Esophagus squamous epithelium (tissue), 5 donors: Measurements from ENCODE around the gene UBE2O. TPM values are rescaled to one million over a fixed set of nuclear protein-coding genes. Genes with fewer than 3 reads are reported as not detected.

Experiments
- DNase-seq: peaks from one replicate; lab custom pipeline; 2025; lab: John Stamatoyannopoulos, UW
- H3K27ac ChIP-seq, 4 donors: fragments of 200-600 bp; sonication (generic); one replicate each; pipeline ENCODE4 v1.5.1; 2016 to 2019; ENCODE audit warnings: mild to moderate bottlenecking in 1 of 4
- H3K27me3 ChIP-seq, 4 donors: fragments of 200-600 bp; sonication (generic); 1 replicate in 3 of 4; 2 replicates in 1 of 4; pipeline versions ENCODE4 v1.5.1 to v1.6.0; 2017 to 2021; ENCODE audit warnings: antibody characterized with exemption in 1 of 4
- H3K36me3 ChIP-seq, 3 donors: fragments of 200-600 bp; sonication (generic); one replicate each; pipeline ENCODE4 v1.5.1; 2016 to 2019
- H3K4me1 ChIP-seq, 3 donors: fragments of 200-600 bp; sonication (generic); one replicate each; pipeline ENCODE4 v1.5.1; 2017 to 2019
- H3K4me3 ChIP-seq, 4 donors: fragments of 200-600 bp; sonication (generic); 1 replicate in 3 of 4; 2 replicates in 1 of 4; pipeline ENCODE4 v1.5.1; 2016 to 2019; ENCODE audit warnings: mild to moderate bottlenecking in 2 of 4, moderate library complexity in 1 of 4
- H3K9me3 ChIP-seq, 3 donors: fragments of 200-600 bp; sonication (generic); one replicate each; pipeline ENCODE4 v1.5.1; 2016 to 2019
- POLR2A ChIP-seq, 4 donors: fragments of 450-650 bp; IDR thresholded peaks; one replicate each; pipeline ENCODE4 v1.6.1; 2017; ENCODE audit warnings: antibody characterized with exemption in 4 of 4, mild to moderate bottlenecking in 4 of 4, moderate library complexity in 3 of 4
- WGBS, 2 donors: methylation state at CpG; one replicate each; pipeline ENCODE4 v1.1.5; 2018; 5-methylcytosine and 5-hydroxymethylcytosine counted together
- intact Hi-C: fragments of 100-400 bp; cut with DNase I; formaldehyde crosslinking; loops from one replicate; pipeline ENCODE4 v1.15.0; 2022
- total RNA-seq, 4 donors: library from RNA; depleted of rRNA; stranded (reverse); fragments of >200 nt; gene quantifications; one replicate each; pipeline ENCODE4 v1.1.0, GENCODE V29; 2016
- TF ChIP-seq, protein P1 (sequence below), 6 experiments: fragments of 450-650 bp in 4 of 6; fragments of 200-600 bp in 2 of 6; sonication (generic) in 2 of 6; IDR thresholded peaks; one replicate each; pipeline ENCODE4 v1.5.1; 2016 to 2019; ENCODE audit warnings: antibody characterized with exemption in 6 of 6, mild to moderate bottlenecking in 4 of 6, moderate library complexity in 4 of 6
- donor health status: DM: yes; HTN: yes; CAD: no.

UBE2O gene
- total RNA-seq, 4 donors from 2014 or later, result 11.9 to 19.8 (median 16.3) TPM

DNA sequence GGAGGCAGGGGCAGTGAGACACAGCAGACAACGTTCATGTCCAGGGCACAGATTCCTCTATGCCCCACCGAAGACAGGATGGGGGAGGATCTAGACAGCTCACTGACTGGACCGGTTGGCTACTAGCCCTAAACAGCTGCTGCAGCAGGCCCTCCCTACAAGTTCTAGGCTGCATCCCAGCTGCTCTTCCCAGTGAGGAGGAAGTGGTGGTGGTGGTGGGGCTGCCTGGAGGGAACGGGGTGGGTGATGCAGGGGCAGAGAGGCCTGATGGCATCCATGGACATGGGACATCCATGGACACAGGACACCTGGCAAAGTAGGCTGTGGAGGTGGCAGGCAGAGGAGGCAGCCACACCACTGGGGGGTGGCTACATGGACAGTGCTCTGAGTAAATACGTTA, 50.2 kb downstream of the UBE2O start:
- H3K27me3 ChIP-seq, result no peaks in the 10 kb centered on the region
- H3K9me3 ChIP-seq, result no peaks in the 10 kb centered on the region
- intact Hi-C loops, result loop anchor here (10.0 kb wide), 2 partner anchors 102 to 458 kb away; partner anchors contain the start of genes FBF1 and RHBDF2
- H3K4me1 ChIP-seq, result peaks cover 0 to 28% (median 0%) of the 10 kb centered on the region in 3 donors
- H3K36me3 ChIP-seq, result peaks cover 23 to 85% (median 44%) of the 10 kb centered on the region in 3 donors
- H3K4me3 ChIP-seq, result no peak overlapping the region
- no peak overlapping the region for H3K27ac ChIP-seq
- TF ChIP-seq POLR2A (IDR thresholded peaks at IDR 0.05), result no peak
- TF ChIP-seq, protein P1, sequence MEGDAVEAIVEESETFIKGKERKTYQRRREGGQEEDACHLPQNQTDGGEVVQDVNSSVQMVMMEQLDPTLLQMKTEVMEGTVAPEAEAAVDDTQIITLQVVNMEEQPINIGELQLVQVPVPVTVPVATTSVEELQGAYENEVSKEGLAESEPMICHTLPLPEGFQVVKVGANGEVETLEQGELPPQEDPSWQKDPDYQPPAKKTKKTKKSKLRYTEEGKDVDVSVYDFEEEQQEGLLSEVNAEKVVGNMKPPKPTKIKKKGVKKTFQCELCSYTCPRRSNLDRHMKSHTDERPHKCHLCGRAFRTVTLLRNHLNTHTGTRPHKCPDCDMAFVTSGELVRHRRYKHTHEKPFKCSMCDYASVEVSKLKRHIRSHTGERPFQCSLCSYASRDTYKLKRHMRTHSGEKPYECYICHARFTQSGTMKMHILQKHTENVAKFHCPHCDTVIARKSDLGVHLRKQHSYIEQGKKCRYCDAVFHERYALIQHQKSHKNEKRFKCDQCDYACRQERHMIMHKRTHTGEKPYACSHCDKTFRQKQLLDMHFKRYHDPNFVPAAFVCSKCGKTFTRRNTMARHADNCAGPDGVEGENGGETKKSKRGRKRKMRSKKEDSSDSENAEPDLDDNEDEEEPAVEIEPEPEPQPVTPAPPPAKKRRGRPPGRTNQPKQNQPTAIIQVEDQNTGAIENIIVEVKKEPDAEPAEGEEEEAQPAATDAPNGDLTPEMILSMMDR (IDR thresholded peaks at IDR 0.05), result no peak
- no peak for DNase-seq
- WGBS, 2 donors, result 67 to 92% methylated on average over 1 to 5 of the region's 5 CpGs

DNA sequence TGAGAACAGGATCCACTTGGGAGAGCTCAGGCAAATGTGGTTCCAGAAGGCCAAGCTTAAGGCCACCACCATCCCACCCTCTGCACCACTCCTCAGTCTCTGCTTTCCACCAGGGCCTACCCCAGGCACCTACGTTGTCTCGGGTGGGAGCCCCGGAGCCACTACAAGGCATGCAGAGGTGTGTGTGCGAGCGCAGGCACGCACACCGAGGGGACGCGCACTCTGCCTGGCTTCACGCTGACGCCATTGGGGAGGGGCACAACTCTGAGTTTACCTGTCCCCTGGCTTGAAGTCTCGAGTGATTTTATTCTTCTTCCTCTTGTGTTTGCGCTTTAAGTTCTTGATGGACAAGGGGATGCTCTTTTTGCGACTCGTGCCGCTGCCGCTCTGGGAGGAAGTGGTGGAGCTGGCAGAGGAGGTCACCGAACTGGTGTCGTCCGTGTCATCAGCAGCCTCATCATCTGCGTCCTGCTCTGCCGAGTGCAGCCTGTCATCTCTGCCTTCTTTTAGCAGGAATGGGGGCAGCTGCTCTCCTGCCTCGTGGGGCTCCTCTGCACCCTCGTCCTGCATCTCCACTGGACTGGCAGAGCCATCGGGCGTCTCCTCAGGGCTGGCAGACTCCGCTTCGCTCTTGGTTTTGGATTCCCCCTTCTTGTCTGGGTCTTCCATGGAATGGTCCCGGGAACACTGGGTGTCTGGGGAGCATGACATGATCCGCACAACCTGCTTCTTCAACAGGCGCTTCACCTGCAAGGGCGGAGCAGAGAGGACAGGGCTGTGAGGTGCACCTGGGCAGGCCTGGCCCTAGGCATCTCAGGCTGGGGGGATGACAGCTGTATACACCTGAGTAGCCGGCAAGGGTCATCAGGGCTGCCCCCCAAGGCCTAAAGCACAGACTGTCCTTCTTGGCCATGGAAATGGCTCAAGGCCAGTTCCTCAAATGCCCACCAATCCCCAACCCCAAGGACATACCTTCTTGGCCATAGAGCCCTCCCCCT, 53.5 kb downstream of the UBE2O start:
- Histone ChIP-seq H3K27ac (no peak overlapping the region), H3K9me3 (no peaks in the 10 kb centered on the region), H3K36me3 (peaks cover 32 to 100% (median 56%) of the 10 kb centered on the region in 3 donors), H3K4me3 (no peak overlapping the region), H3K4me1 (peaks cover 0 to 6% (median 0%) of the 10 kb centered on the region in 3 donors), H3K27me3 (no peaks in the 10 kb centered on the region)
- DNase-seq, result no peak
- TF ChIP-seq POLR2A (IDR thresholded peaks at IDR 0.05), result no peak
- TF ChIP-seq, protein P1 (IDR thresholded peaks at IDR 0.05), result no peak
- 86 to 90% methylated on average over 18 to 19 of the region's 33 CpGs for WGBS, 2 donors
- intact Hi-C loops, result loop anchor here (5.0 to 10.0 kb wide), 3 partner anchors 92 to 455 kb away; partner anchors contain the start of genes FBF1, QRICH2 and RHBDF2

DNA sequence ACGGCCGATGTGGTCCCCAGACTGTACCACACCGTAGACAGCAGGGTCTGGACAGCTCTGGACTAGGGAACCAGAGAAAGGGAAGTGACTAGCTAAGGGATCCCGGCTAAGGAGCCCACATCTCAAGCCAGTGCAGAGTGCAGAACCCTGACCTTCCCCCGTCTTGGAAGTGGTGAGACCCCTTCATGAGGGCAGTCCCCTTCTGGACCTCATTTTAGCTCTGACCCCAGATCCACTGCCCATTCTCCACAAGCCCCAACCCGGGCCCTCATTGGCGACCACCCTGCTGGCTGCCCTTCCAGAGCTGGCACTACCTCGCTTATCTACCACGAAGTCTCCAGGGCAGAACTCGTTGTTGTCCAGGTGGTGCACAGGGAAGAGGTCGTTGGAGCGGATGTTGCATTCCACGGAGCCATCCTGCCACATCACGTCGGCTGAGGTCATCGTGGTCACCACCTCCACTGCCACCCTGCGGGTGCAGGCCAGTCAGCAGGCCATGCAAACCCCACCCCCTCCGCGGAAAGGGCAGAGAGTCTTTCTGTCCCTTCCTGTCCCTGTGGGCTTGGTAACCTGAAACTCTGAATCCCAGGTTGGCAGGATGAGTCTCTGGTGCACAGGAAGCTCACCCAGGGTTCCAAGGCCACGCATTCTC, 54.3 kb downstream of the UBE2O start:
- TF ChIP-seq, protein P1 (IDR thresholded peaks at IDR 0.05), result no peak
- no peak for TF ChIP-seq POLR2A (IDR thresholded peaks at IDR 0.05)
- intact Hi-C loops, result loop anchor here (5.0 kb wide), 1 partner anchor 91 kb away; the partner anchor contains the start of gene QRICH2
- 40 to 87% methylated on average over 1 to 3 of the region's 20 CpGs for WGBS, 2 donors
- no peak for DNase-seq
- Histone ChIP-seq H3K36me3 (peaks cover 32 to 100% (median 56%) of the 10 kb centered on the region in 3 donors), H3K4me3 (no peak overlapping the region), H3K27me3 (no peaks in the 10 kb centered on the region), H3K27ac (no peak overlapping the region), H3K9me3 (no peaks in the 10 kb centered on the region), H3K4me1 (peaks cover 0 to 6% (median 0%) of the 10 kb centered on the region in 3 donors)

DNA sequence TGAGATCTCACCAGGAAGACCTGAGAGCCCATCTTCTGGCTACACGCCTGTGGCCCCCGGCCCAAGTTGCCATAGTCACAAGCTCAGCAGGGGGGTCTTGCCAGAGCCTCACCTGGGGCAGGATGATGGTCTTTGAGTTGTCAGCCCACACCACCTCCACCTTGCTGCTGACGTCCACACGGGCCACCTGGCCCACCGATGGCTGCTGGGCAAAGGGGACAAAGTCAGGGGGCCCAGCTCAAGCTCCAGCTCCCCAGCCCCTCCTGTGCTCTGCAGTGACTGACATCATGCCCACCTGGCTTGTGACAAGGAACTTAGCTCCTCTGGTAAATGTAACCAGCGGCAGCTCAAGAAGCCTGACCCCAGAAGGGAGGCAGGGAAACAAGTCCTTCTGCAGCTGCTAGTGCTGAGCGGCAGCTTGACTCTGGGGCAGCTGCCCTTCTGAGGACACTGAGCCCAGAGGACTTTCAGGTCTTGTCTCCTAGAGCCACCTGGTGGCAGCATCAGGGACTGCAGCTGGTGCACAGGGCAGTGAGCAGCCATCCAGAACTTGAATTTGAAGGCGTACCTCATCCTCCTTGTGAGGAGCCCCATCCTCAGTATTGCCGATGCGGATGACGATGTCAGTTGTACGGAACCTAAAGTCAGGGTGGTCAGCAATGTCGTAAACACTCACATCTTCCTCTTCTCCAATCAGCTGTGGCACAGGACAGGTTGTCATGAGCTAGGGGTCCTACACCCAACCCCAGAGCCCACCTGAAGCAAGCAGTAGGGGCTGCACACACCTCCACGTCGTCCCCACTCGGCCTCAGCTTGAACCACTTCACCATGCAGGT, 55.0 kb downstream of the UBE2O start:
- DNase-seq, result peak; percentile 31
- H3K36me3 ChIP-seq, result peaks cover 32 to 100% (median 49%) of the 10 kb centered on the region in 3 donors
- no peak for TF ChIP-seq POLR2A (IDR thresholded peaks at IDR 0.05)
- TF ChIP-seq, protein P1 (IDR thresholded peaks at IDR 0.05), result peak; percentile 93 to 99 (median 98)
- no peaks in the 10 kb centered on the region for H3K9me3 ChIP-seq
- no peak overlapping the region for H3K4me3 ChIP-seq
- peaks cover 0 to 6% (median 0%) of the 10 kb centered on the region in 3 donors for H3K4me1 ChIP-seq
- intact Hi-C loops, result loop anchor here (5.0 kb wide), 1 partner anchor 91 kb away; the partner anchor contains the start of gene QRICH2
- H3K27me3 ChIP-seq, result no peaks in the 10 kb centered on the region
- H3K27ac ChIP-seq, result no peak overlapping the region
- 36 to 40% methylated on average over 7 to 11 of the region's 16 CpGs for WGBS, 2 donors
